NCI-H187 (cell line): ENCODE data around the gene NEK8.

Experiments used
- DNase-seq, 2 experiments: peaks; one replicate each; lab custom pipeline; 2025; lab: John Stamatoyannopoulos, UW

NEK8 gene

DNA sequence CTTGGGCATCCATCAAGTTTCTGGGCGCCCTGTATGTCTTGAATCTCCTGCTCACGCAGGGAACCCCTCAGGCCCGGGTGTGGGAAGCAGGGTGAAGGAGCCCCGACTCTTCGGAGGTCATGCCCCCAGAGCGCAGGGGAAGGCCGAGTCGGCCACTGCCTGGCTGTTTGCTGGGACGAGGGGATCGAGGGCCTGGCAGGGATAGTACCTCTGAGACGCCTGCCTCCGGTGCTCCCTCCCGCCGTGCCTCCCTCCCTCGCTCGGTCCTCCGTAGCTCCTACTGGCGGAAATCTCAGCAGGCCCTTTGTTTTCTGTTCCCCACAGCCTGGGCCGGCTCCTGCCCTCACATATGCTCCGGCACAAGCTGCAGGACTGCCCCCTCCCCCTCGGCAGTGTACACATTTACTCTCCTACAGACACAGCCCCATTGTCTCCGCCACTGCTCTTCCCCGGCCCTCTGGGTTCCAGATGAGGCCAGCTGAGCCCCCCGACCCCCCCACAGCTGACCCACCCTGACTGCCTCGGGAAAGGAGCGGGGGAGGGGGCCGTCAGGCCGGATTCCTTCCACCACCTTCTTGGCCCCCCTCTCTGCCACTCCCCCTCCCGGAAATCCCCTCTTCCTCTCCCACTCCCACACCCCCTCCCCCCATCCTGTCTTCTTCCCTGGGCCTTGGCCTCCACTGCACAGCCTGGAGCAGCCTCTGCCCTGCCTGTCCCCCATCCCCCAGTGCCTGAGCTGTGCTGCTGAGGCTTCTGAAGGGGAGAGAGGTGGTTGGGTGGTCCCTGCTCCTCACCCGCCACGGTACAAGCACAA, 16.6 kb downstream of the NEK8 start:
- DNase-seq, result peak in 1 of 2 experiments; percentile 23

DNA sequence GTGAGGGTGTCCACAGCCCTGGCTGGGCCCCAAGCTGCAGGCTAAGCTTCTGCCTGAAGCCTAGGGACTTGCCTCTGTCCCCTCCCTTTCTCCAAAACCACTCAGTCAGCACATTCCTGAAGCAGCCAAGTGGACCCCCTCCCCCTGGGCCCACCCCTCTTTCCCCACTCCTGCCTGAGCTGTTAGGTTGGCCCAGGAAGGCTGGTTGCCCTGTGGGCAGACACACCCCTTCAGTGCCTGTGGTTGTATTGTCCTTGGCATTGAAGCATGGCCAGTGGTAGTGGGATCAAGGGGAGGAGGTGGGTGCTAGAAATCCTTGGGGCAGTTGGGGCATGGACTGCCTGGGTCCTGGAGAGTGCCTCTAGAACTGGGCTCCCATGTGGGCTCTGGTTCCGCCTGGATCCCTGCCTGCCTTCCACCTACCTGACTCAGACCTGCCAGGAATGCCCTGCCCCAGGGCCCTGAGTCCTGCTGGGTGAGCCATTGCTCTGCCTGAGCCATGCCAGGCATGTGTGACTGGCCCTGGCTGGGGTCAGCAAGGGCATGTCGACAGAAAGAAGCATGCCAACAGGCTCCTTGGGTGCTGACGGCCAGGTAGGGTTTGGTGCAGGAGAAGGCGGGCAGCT, 17.3 kb downstream of the NEK8 start:
- no peak for DNase-seq

DNA sequence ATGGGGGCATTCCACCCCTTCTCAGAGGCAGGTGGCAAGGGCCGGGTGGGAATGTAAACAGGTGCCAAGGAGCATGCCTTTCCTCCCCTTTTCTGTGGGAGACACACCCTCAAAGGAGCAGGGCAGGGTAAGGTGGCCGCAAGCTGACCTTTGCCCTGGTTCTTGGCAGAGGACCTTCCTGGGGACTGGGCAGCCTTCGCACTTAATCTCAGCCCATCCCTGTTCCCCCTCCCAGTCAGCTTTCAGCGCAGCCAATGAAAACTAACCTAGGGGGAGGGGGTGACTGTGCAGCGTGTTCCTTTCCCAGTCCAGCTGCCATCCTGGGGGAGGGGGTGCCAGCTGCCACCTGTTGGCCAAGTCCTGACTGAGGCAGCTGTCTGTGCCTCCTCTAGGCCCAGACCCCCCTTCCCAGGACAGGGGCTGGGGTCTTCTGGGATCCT, 18.0 kb downstream of the NEK8 start:
- no peak for DNase-seq

DNA sequence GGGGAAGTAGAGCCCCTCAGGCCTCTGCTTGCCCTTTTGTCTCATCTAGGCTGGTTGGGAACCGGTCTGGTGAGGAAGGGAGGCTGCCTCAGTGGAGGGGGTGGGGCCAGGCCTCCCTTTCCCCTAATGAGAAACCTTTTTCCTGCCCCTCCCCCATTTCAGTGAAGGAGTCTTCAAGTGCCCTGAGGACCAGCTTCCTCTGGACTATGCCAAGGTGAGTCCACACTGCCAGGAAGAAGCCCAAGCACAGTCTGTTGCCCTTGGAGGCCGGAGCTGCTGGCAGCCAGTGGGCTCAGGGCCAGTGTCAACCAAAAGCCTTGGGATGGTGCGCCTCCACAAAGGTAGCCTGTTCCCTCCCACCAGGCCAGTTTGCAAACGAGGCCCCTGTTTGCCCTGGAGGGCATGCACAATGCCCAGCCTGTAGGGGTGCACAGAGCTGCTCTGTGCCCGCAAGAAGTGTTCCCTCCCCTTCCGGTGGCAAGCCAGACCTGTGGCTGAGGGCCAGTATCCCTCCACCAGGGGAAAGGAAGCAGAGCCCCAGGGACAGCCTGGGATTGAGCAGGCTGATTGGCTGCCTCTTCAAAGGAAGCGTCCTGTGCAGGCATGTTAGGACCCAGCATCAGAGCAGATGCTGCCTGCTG, 18.6 kb downstream of the NEK8 start:
- no peak for DNase-seq

DNA sequence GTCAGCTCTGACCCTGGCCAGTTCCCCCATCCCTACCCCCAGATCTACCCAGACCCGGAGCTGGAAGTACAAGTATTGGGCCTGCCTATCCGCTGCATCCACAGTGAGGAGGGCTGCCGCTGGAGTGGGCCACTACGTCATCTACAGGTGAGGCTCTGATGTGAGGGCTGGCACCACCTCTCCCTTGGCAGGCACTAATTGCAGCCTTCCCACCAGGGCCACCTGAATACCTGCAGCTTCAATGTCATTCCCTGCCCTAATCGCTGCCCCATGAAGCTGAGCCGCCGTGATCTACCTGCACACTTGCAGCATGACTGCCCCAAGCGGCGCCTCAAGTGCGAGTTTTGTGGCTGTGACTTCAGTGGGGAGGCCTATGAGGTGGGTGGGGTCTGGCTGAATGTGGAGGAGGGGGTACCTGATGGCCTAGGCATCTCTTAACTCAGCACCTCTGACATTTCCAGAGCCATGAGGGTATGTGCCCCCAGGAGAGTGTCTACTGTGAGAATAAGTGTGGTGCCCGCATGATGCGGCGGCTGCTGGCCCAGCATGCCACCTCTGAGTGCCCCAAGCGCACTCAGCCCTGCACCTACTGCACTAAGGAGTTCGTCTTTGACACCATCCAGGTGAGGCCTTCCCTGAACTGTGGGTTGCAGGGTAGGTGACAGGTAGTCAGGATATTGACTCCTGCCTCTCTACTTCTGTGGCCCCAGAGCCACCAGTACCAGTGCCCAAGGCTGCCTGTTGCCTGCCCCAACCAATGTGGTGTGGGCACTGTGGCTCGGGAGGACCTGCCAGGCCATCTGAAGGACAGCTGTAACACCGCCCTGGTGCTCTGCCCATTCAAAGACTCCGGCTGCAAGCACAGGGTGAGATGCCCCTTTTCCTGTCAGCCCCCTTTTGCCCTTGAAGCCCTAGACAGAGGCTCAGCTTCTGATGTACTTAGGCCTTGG, 19.5 kb downstream of the NEK8 start:
- no peak for DNase-seq

DNA sequence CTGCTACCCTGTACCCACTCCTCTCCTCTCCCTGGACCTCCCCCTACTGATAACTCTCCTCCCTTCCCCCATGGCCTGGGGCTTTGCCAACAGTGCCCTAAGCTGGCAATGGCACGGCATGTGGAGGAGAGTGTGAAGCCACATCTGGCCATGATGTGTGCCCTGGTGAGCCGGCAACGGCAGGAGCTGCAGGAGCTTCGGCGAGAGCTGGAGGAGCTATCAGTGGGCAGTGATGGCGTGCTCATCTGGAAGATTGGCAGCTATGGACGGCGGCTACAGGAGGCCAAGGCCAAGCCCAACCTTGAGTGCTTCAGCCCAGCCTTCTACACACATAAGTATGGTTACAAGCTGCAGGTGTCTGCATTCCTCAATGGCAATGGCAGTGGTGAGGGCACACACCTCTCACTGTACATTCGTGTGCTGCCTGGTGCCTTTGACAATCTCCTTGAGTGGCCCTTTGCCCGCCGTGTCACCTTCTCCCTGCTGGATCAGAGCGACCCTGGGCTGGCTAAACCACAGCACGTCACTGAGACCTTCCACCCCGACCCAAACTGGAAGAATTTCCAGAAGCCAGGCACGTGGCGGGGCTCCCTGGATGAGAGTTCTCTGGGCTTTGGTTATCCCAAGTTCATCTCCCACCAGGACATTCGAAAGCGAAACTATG, 20.4 kb downstream of the NEK8 start:
- DNase-seq, result no peak

DNA sequence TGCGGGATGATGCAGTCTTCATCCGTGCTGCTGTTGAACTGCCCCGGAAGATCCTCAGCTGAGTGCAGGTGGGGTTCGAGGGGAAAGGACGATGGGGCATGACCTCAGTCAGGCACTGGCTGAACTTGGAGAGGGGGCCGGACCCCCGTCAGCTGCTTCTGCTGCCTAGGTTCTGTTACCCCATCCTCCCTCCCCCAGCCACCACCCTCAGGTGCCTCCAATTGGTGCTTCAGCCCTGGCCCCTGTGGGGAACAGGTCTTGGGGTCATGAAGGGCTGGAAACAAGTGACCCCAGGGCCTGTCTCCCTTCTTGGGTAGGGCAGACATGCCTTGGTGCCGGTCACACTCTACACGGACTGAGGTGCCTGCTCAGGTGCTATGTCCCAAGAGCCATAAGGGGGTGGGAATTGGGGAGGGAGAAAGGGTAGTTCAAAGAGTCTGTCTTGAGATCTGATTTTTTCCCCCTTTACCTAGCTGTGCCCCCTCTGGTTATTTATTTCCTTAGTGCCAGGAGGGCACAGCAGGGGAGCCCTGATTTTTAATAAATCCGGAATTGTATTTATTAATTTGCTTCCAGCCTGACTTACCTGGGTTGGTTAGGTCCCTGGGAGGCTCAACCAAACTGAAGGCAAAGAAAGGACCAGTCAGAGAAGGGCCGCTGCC, 21.1 kb downstream of the NEK8 start:
- no peak for DNase-seq

DNA sequence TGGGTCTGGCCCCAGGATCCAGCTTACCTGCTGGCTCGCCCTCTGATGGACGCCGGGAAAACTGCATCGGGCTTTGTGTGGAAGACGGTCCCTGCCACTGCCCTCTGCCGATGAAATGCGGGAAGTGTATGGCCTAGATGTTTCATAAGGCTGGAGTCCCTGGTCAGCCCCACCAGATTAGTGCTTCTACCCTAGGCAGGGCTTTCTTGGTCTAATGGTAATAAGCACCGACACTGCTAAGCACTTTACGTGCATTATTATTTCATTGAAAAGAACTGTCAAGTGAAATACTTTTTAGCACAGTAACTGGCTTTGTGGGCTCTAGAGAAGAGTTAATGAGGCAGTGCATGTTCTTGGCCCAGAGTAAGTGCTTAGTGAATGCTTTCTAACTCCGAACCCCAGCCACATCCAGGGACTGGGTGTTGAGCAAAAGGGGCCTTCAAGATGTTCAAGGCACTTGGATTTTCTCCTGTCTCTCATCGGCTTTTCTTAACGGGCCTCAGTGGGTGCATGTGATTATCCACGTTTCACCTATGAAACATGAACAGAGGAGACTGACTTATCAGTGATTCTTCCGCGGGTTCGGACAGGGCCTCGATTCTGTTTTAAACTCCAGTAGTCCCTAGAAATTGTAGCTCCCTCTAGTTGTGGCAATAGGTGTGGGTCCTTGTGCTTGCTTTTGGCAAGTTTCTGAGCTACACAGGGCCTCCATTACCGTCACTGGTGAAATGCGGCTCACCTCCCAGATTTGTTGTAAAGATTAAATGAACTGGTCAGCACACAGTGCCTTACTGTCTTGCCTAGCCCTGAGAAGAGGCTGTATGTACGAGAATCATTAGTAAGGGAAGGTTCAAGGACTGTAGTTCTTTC, 21.8 kb downstream of the NEK8 start:
- DNase-seq, result peak; percentile 78 to 87

DNA sequence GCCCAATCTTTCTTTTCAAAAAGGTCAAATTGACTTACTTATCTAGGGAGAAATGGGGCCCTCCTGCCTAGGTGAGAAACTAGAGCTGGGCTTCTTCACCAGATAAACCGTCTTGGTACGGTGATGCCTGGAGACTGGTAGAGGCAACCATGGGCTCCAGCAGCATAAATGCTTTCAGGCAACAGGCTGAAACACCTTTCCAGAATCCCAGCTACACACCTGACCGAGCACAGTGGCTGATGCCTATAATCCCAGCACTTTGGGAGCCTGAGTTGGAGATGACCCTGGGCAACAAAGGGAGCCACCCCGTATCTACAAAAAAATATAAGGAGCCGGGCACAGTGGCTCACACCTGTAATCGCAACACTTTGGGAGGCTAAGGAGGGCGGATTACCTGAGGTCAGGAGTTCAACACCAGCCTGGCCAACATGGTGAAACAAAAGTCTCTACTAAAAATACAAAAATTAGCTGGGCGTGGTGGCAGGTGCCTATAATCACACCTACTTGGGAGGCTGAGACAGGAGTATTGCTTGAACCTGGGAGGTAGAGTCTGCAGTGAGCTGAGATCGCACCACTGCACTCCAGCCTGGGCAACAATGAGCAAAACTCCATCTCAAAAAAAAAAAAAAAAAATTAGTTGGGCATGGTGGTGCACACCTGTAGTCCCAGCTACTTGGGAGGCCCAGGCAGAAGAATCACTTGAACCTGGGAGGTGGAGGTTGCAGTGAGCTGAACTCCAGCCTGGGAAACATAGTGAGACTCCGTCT, 23.2 kb downstream of the NEK8 start:
- no peak for DNase-seq

DNA sequence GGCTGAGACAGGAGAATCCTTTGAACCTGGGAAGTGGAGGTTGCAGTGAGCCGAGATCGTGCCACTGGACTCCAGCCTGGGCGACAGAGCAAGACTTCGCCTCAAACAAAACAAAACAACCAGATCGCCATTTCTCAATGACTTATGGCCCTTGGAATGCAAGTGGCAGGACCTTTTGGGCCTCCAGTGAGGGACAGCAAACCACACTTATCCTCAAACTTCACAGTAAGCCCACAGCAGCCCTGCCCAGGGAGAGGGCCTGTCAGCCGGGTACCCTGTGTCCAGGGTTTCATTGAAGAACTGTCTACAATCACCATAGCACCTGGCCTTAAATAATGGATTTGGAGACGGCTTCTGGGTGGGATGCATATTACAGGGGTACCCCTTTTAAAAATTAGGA, 26.9 kb downstream of the NEK8 start:
- DNase-seq, result no peak

DNA sequence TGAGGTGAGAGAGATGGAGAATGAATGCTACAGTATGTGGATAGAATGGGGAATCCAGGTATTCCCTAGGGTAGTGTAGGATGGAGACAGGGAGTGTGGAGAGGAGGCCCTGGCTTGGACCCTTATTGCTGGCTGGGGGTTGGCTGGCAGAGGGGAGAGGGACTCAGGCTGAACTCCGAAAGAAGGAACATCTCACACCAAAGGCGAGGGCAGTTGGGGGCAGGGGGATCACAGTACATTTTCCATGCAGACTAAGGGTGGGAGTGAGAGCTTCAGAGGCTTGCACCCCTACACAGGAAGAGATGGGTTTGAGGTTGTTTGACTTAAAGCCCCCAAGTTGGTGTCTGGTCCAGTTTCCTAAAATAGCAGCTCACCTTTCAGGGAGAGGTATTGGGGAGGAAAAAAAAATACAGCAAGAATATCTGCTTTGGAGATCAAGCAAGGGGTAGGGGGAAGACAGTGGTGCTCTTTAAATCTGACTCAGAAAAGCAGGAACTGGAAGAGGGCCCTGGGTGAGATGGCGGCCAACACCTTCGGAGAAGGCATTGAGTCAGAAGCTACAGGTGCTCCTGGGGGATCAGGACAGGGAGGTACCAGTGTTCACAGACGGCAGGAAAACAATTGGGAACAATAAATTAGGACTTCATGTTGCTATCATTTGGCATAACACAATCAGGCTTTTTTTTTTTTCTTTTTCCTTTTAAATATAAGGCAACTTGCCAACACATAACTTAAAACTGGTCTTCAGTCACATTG, 27.6 kb downstream of the NEK8 start:
- DNase-seq, result no peak

DNA sequence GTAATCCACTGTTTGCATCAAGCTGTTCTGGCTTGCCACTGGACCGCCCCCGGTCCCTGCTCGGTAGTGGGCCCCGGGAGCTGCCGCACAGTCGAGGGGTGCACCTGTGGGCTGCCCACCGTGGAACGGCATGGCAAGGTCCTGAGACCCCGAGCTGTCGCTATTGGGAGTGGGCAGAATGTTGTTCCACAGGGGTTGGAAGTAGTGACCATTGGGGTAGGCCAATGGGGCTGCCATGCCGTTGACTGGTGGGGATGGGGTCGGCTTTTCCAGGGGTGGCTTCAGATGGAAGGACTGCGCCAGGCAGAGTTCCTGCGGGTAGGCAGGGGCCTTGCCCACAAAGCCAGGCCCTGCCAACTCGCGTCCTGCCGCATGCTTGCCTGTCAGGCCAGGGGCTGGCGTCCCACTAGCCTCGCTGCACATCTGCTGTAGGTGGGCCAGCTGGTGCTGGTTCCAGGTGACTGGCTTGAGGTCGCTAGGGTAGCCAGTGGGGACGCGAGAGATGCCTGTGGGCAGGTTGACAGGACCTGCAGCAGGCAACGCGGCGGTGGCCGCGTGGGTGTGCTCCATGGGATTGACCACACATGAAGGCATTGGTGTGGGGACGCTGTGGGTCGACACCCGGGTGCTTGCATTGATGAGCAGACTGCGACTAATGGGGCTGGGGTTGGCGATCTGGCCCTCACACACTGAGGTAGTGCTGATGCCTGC, 30.0 kb downstream of the NEK8 start:
- DNase-seq, result no peak

DNA sequence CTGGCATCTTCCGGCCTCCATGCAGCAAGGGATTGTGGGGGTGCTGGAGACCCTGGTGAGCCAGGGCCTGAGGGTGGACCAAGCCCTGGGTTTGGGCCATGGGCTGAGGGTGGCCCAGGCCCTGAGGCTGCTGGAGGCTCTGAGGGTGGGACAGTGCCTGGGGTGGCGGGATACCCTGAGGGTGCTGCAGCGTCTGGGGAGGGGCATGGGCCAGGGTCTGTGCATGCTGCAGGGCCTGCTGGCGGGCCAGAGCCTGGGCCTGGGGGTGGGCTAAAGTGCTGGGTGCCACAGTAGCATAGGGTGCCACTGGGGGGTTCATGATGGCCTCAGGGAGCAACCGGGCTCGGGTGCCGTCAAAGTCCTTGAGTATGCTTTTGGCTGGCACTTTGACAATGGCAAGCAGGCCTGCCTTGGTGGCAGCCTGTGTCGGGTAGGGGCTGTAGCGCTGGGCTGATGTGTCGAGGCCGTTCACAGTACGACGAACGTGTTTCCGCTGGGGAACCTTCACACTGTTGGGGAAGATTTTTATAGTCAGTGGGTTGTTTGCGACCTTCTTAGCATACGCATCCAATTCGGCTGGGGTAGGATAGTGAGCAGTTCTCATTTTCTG, 30.8 kb downstream of the NEK8 start:
- no peak for DNase-seq

DNA sequence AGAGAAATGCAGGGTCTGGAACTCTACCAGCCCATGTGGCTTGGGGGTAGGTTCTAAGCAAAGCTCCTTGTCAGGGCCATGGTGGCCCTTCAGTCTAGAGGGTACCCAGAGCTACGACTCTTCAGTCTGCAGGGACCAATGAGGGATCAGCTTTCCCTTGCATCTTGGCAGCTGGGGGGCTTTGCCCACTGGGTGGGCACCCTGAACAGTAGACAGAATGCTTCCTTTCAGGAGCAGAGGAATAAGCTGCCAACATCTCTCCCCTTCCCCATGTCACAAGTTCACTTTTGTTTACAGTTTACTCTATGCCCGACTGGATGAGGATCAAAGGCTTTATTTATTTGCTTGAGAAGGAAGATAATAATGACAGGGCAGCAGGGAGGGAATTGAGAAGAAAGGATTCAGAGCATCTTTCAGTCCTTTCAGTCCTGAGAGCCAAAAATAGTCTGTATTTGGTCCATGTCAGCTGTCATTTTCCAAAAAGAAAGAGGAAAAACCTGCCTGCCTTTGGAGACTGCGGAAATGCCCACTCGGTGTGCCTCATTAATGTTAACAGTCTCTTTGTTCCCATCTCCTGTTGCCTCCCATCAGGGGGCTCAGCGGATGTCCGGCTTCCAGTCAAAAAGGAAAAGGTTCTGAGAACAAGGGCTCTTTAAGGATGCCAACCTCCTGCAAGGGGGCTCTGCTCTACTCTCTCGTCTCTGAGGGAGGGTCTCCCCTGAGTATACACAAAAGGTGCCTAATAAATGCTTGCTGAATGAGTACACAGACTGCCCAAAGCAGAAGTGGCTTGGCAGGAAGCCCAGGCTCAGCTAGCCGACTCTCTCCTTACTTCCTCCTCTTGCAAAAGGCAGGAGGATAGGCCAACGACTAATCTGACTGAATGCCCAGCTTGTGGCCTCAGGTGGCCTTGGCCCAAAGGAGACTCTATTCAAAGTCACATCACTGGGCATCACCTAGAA, 32.3 kb downstream of the NEK8 start:
- DNase-seq, result no peak

DNA sequence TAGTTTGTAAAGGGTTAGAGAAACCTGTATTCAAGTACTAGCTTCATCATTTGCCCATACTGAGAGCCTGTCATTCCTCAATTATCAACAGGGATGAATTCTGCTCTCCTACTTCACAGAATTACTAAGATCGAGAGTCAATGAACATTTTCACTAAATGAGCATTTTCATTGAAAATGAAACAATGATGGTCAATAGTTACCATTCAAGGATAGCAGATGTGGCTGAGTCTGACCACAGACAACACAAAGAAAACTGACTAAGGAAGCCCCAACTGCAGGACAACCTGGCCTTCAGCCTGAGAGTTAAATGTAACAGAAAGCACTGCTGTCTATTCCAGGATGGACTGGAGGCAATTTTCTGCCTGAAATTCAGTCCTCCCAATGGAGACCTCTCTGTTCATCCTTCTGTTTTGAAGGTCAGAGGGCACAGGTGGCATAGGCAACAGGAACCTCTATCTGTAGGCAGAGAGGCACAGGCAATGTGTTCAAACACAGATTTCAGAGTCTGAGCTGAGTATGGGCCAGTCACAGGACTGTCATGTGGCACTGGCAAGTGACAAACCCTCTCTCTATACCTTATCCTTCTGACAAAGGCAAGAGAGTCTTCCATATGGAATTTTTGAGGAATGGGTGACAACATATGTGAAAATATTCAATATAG, 34.7 kb downstream of the NEK8 start:
- no peak for DNase-seq
